Measurements from ENCODE around the gene TNFRSF13B.
"Not testable (repeated sequence)": the region's sequence is repeated elsewhere in the genome, so short reads cannot be mapped to it uniquely, and the experiment has no call there.

The TNFRSF13B gene

DNA sequence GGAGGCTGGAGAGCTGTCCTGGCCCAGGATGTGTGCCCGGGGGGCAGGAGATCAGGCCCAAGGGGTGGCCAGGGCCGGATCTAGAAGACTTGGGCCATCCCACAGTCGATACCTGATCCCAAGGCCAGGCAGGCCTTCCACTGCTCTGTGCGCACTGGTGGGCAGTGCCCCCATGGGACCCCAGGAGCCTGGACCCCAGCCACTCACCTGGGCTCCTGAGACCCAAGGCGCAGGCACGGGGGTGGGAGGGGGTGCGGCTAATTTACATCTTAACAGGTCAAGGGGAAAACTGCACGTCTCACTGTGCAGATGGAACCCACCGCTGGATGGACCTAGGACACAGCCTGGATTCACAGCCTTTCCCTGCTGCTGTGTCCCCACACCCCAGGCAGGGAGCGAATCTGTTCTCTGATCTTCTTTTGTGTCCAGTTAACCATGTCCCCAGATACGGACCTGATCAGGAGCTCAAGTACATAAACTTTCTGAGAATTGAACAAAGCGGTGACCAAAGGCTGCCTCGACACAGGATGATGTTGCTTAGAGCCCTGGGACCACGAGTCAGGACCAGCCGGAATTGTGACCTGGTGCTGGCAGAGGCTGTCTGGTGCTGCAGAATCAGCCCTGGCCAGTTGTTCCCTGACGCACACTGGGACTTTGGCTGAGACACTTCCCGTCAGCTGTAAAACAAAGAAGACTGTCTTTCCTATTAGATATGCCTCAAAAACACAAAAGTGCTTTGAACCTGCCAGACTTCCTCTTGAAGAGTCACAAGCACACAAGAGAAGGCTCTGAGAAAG is 60.6 kb downstream of the TNFRSF13B start:
- no peak for DNase-seq (ENCODE audit: low read depth, low spot score)

DNA sequence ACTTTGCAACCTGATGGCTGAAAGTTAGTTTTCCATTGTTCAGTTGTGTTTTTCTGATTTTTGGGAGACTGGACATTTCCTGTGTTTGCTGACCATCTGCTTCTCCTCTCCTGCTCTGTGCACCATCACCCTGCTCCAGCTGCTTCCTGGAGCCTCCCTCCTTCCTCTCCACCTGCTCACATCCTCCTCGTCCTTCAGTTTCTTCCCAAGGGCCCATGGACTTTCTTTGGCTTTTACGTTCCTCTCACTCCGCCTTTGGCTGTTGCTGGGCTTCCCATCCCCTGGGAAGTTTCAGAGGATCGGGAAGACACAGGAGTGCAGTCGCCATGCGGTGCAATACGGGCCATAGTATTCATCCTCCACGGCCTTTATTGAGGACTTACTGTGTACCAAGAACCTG is 61.6 kb downstream of the TNFRSF13B start:
- no peak for DNase-seq (ENCODE audit: low read depth, low spot score)

DNA sequence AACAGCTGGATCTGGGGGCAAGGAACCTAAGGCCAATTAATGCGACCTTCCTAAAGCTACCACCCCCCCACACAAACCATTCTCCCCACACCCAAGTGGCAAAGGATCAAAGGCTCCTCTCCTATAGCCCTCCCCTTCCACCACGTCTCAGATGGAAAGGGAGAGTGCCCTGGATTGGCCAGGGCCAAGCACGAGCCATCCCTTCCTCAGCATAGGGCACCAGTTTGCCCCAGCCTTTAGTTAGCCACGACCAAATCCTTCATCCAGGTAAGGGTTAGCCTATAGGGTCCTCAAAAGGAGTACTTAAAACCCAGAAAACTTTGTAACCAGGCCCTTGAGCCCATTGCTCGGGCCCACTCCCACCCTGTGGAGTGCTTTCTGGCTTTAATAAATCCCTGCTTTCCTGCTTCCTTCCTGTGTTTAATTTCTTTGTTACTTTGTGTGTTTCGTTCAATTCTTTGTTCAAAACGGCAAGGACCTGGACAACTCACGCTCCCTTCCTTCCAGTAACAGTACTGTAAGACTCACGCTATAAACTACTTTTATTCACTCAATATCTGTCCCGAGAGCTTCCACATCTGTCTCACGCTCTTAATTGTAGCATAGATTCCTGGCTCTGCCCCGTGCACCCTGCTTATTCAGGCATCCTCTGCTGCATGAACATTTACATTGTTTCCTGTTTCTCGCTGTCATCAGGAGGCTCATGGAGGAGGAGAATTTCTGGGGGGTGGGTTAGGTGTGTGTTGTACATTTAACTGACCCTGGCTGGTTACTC is 62.3 kb downstream of the TNFRSF13B start:
- no peak for DNase-seq (ENCODE audit: low read depth, low spot score)

DNA sequence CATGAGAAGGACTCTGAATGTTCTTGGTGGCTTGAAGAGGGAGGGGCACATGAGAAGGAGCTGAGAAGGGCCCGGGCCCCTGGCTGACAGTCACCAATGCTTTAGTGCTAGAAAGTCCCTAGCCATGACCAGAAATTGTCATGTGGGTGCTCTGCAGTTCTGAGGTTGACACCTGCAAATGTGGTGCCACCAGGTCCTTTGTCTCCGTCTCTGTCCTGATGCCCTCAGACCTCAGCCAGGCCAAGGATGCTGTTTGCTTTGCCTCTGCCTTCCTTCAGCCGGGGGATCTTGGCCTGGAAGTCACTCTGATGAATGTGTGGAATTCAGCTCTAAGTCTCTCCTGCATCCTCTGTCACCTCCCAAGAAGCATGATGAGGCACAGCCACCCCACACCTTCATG is 63.6 kb downstream of the TNFRSF13B start:
- no peak for DNase-seq (ENCODE audit: low read depth, low spot score)

DNA sequence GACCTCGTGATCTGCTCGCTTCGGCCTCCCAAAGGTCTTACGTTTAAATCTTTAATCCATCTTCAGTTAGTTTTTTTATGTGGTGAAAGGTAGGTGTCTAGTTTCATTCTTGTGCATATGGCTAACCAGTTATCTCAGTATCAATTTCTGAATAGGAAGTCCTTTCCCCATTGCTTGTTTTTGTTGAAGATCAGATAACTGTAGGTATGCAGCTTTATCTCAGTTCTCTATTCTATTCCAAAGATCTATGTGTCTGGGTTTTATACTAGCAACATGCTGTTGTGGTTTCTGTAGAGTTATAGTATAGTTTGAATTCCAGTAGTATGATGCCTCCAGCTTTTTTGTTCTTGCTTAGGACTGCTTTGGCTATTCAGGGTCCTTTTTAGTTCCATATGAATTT is 65.2 kb downstream of the TNFRSF13B start:
- no peak for DNase-seq (ENCODE audit: low read depth, low spot score)

DNA sequence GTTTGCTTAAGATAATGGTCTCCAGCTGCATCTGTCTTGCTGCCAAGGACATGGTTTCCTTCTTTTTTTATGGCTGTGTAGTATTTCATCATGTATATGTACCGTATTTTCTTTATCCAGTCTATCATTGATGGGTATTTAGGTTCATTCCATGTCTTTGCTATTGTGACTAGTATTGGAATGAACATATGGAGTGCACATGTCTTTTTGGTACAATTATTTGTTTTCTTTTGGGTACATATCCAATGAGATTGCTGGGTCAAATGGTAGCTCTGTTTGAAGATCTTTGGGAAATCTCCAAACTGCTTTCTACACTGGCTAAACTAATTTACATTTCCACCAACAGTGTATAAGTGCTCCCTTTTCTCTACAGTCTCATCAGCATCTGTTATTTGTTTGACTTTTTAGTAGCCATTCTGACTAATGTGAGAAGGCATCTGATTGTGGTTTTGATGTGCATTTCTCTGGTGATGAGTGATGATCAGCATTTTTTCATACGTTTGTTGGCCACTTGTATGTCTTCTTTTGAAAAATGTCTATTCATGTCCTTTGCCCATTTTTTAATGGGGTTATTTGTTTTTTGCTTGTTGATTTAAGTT is 66.2 kb downstream of the TNFRSF13B start:
- no peak for DNase-seq (ENCODE audit: low read depth, low spot score)

DNA sequence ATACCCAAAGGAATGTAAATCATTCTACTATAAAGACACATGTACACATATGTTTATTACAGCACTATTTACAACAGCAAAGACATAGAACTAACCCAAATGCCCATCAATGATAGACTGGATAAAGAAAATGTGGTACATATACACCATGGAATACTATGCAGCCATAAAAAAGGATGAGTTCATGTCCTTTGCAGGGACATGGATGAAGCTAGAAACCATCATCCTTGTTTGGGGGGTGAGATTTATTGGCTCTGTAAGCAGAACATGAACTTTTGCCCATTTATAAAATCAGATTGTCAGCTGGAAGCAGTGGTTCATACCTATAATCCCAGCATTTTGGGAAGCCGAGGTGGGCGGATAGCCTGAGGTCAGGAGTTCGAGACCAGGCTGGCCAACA is 68.8 kb downstream of the TNFRSF13B start:
- not testable (repeated sequence) for DNase-seq (ENCODE audit: low read depth, low spot score)

DNA sequence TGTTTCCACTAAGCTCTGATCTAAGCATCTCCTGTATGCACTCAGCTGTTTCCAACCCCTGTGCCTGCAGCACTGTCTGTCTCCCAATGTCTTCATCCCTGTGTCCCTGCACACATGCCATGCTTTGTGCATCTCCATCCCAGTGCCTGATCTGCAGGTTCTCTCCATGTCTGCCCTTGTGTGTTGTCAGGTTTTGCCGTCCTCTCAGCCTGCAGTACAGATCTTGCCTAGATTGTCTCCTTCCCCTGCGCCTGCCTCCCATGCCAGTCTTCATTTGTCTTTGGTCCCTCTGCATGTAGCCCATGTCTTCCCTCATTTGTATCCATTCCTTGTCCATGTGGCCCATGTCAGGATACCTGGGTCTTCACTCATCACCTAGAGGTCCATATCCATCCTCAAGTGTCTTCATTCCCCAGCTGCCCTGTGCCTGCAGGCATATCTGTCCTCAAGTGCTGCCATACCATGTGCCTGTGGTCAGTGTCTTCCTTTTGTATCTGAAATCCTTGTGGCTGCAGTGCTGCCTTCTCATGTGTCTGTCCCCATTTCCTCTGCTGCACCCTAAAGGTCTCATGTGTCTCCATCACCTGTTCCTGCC is 71.5 kb downstream of the TNFRSF13B start:
- DNase-seq (ENCODE audit: low read depth, low spot score): no peak

DNA sequence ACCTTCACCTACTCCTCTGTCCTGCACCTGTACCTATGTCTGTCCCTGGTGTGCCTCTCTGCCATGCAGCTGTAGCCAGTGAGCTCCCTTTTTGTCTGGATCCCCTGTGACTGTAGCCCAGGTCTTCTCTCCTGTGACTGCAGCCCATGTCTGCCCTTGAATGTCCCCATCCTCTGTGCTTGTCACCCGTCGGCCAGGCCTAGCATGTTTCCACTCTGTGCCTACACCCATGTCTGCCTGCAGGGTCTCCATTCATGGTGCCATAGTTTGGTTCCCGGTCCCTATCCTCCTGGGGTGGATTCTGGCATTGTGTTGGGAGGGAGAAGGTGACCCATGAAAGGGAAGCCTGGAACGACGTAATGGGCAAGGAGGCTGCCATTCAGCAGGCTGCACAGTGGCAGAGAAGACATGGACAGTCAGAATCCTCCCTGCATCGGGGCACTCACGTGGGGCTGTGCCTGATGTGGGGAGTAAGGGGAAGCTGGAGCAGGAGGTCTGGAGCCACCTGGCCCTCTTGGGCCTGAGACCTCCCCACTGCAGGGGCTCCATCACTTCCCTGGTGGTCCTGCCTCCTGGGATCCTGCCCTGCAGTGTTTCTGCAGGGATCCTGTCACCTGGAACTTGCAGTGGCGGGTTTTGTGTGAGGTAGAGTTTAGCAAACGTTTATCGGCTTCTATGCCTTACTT is 74.6 kb downstream of the TNFRSF13B start:
- DNase-seq (ENCODE audit: low read depth, low spot score): not testable (repeated sequence)

DNA sequence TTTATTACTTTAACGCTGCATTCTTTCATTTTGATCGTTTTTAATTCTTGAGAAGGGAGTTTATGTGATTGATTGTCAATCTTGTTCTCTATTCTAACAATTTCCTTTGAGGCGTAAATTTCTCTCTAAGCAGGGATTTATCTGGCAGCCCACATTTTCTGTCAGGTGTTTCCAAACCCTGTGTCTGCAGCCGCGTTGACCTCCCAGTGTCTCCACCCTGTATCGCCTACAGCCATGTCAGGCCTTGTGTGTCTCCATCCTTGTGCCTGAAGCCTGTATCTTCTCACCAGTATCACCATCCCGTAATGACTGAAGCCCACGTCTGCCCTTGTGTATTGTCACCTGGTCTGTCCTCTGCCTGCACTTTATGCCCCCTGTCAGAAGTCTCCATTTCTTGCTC is 75.7 kb downstream of the TNFRSF13B start:
- not testable (repeated sequence) for DNase-seq (ENCODE audit: low read depth, low spot score)

DNA sequence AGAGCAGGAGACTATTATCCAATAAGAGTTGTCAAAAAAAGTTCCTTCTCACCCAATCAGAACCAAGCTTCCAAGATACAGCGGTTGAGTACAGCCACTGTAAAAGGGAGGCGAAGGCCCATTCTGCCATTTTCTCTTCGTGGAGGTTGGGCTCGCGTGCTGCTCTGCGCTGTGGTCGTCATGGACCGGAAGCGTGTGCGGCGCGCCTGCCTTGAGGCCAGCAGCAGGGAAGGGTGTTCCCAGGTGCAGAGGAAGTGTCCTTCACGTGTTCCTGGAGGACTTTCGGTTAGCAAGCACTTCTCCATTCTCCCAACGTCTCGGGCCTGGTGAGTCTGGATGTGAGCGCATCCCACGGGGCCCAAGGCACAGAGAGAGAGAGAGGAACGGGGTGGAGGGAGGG is 78.4 kb downstream of the TNFRSF13B start:
- DNase-seq (ENCODE audit: low read depth, low spot score): not testable (repeated sequence)

DNA sequence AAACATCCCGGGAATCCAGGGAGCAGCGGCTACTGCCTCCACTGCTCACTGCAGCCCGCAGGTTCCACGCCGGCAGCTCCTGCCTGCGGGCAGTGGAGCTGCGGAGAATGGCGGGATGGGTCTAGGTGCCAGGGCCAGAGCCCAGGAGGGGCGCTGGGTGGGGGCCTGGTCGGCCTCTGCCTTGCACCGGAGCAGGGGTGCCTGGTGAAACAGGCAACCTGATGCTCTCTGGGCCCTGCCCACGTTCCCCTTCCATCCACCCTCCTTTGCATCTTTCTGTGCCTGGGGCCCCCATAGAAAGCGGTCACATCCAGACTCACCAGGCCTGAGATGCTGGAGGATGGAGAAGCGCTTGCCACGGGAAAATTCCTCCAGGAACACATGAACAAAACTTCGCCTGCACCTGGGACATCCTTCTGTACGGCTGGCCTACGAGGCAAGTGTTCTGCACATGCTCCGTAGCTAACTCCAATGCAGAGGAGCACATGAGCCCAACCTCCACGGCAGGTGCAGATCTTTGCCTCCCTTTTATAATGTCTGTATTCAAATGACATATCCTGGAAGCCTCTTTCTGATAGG is 79.0 kb downstream of the TNFRSF13B start:
- DNase-seq (ENCODE audit: low read depth, low spot score): not testable (repeated sequence)

DNA sequence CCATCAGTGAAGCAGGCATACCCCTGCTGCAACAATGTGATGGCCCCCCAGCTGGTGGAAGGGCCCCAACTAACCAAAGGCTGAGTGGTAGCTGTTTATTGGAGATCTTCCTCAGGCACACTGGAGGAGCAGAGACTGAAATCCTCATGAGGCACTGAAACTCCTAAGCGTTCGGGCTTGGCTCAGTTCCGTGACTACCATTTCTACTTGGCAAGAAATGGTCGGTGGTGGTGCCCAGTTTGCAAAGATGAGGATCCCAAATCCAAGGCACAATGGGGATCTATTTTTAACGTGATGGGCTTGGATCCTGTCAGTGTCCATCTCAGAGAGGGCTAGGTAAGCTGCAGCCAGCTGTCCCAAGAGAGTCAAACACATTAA is 82.8 kb downstream of the TNFRSF13B start:
- DNase-seq (ENCODE audit: low read depth, low spot score): no peak

Measured in activated naive CD8-positive, alpha-beta T cell treated with anti-CD3 and anti-CD28 coated beads, Interleukin-2, amount 50 U/mL, for 16 hours (primary cell).